ENCODE data around the gene RAB30. TPM values are rescaled to one million over a fixed set of nuclear protein-coding genes. Genes with fewer than 3 reads are reported as not detected.

RAB30 gene
- total RNA-seq, 2 experiments from 2014 or later: 76.2 to 79.2 TPM

- Histone ChIP-seq H3K27ac (ENCODE audit: low read depth in 1 of 2, low read length in 2 of 2) (no peak overlapping the region), H3K27me3 (ENCODE audit: control insufficient read depth in 1 of 2, insufficient read depth in 2 of 2, low read length in 2 of 2) (no peaks in the 10 kb centered on the region), H3K4me1 (ENCODE audit: insufficient read depth, low read length) (peaks cover 13% of the 10 kb centered on the region), H3K9me3 (ENCODE audit: control insufficient read depth in 1 of 2, insufficient read depth in 1 of 2, low read length in 2 of 2) (no peaks in the 10 kb centered on the region), H3K4me3 (ENCODE audit: low read length) (no peak overlapping the region), H3K36me3 (ENCODE audit: insufficient read depth, low read length) (no peaks in the 10 kb centered on the region)
- no peaks in the 10 kb centered on the region for H3K27me3 Mint-ChIP-seq
- intact Hi-C loops (cut with DNase I, micrococcal nuclease): no loop called here
- H3K36me3 Mint-ChIP-seq (ENCODE audit: low read depth): peaks cover 53% of the 10 kb centered on the region
- no peak overlapping the region for H3K27ac Mint-ChIP-seq
- ChIA-PET CTCF (interaction anchor here (1.1 kb wide), 1 partner anchor 185 kb away, joined by 3 read pairs; no protein-coding TSS in a partner anchor), POLR2A (interaction anchor here (0.8 kb wide), 1 partner anchor 11 kb away, joined by 3 read pairs; no protein-coding TSS in a partner anchor)
- H3K9me3 Mint-ChIP-seq: no peaks in the 10 kb centered on the region
- peaks cover 36% of the 10 kb centered on the region for H3K4me1 Mint-ChIP-seq (ENCODE audit: low read depth)
- no peak for TF ChIP-seq CTCF (IDR thresholded peaks at IDR 0.05)
- ATAC-seq (ENCODE audit: poor library complexity) (no peak), DNase-seq (no peak)
- no peak overlapping the region for H3K4me3 Mint-ChIP-seq
Observed at GRCh38 chr11:83051760-83052671, 19.7 kb downstream of the RAB30 start.

GRCh38 chr11:83047515-83048225 lies 24.0 kb downstream of the RAB30 start:
- H3K9me3 Mint-ChIP-seq: no peaks in the 10 kb centered on the region
- no peak overlapping the region for H3K27ac Mint-ChIP-seq
- H3K4me3 Mint-ChIP-seq: no peak overlapping the region
- Histone ChIP-seq H3K36me3 (ENCODE audit: insufficient read depth, low read length) (no peaks in the 10 kb centered on the region), H3K4me1 (ENCODE audit: insufficient read depth, low read length) (no peaks in the 10 kb centered on the region), H3K9me3 (ENCODE audit: control insufficient read depth in 1 of 2, insufficient read depth in 1 of 2, low read length in 2 of 2) (no peaks in the 10 kb centered on the region), H3K27ac (ENCODE audit: low read depth in 1 of 2, low read length in 2 of 2) (no peak overlapping the region), H3K27me3 (ENCODE audit: control insufficient read depth in 1 of 2, insufficient read depth in 2 of 2, low read length in 2 of 2) (no peaks in the 10 kb centered on the region), H3K4me3 (ENCODE audit: low read length) (no peak overlapping the region)
- no peak for TF ChIP-seq CTCF (IDR thresholded peaks at IDR 0.05)
- CTCF ChIA-PET: interaction anchor here (0.6 kb wide), 1 partner anchor 274 kb away, joined by 3 read pairs; no protein-coding TSS in a partner anchor
- DNase-seq: no peak
- H3K4me1 Mint-ChIP-seq (ENCODE audit: low read depth): peaks cover 25% of the 10 kb centered on the region
- peaks cover 25% of the 10 kb centered on the region for H3K36me3 Mint-ChIP-seq (ENCODE audit: low read depth)
- POLR2A ChIA-PET: no interaction called here
- intact Hi-C loops (cut with DNase I, micrococcal nuclease): no loop called here
- no peaks in the 10 kb centered on the region for H3K27me3 Mint-ChIP-seq
- no peak for ATAC-seq (ENCODE audit: poor library complexity)

- peaks cover 16% of the 10 kb centered on the region for H3K36me3 Mint-ChIP-seq (ENCODE audit: low read depth)
- TF ChIP-seq CTCF (IDR thresholded peaks at IDR 0.05): no peak
- Histone ChIP-seq H3K4me3 (ENCODE audit: low read length) (no peak overlapping the region), H3K36me3 (ENCODE audit: insufficient read depth, low read length) (no peaks in the 10 kb centered on the region), H3K9me3 (ENCODE audit: control insufficient read depth in 1 of 2, insufficient read depth in 1 of 2, low read length in 2 of 2) (no peaks in the 10 kb centered on the region), H3K27me3 (ENCODE audit: control insufficient read depth in 1 of 2, insufficient read depth in 2 of 2, low read length in 2 of 2) (no peaks in the 10 kb centered on the region), H3K27ac (ENCODE audit: low read depth in 1 of 2, low read length in 2 of 2) (no peak overlapping the region), H3K4me1 (ENCODE audit: insufficient read depth, low read length) (no peaks in the 10 kb centered on the region)
- POLR2A ChIA-PET: interaction anchor here (0.8 to 1.6 kb wide), 2 partner anchors 24 to 110 kb away, joined by 3 to 4 read pairs; partner anchors contain the start of genes PCF11 and RAB30
- H3K27me3 Mint-ChIP-seq: no peaks in the 10 kb centered on the region
- H3K27ac Mint-ChIP-seq: no peak overlapping the region
- intact Hi-C loops (cut with DNase I, micrococcal nuclease): no loop called here
- CTCF ChIA-PET: interaction anchor here (0.6 to 1.0 kb wide), 2 partner anchors 29 to 275 kb away, joined by 3 read pairs; no protein-coding TSS in a partner anchor
- peaks cover 21% of the 10 kb centered on the region for H3K4me1 Mint-ChIP-seq (ENCODE audit: low read depth)
- no peak for DNase-seq
- ATAC-seq (ENCODE audit: poor library complexity): no peak
- H3K4me3 Mint-ChIP-seq: no peak overlapping the region
- no peaks in the 10 kb centered on the region for H3K9me3 Mint-ChIP-seq
Observed at GRCh38 chr11:83046621-83047172, 25.0 kb downstream of the RAB30 start.
